Liver (tissue), 3 donors: ENCODE results near the gene ARHGEF28.

Source experiments
- EGR1 ChIP-seq, 2 donors: IDR thresholded peaks; 2 replicates each; pipeline ENCODE4 v1.6.1; 2016 to 2018; ENCODE audit warnings: antibody characterized with exemption in 2 of 2, low read depth in 2 of 2
- GABPA ChIP-seq, 2 donors: IDR thresholded peaks in 1 of 2; conservative IDR thresholded peaks in 1 of 2; 2 replicates each; pipeline ENCODE4 v1.6.1; 2016; ENCODE audit warnings: antibody characterized with exemption in 2 of 2, mild to moderate bottlenecking in 1 of 2, moderate library complexity in 1 of 2
- JUND ChIP-seq, 2 donors: IDR thresholded peaks; 2 replicates each; pipeline ENCODE4 v1.6.1; 2016; ENCODE audit warnings: antibody characterized with exemption in 2 of 2
- NR2F2 ChIP-seq: IDR thresholded peaks from 2 replicates; pipeline ENCODE4 v1.6.1; 2016; ENCODE audit warnings: antibody characterized with exemption
- RAD21 ChIP-seq, 2 donors: IDR thresholded peaks; 2 replicates each; pipeline ENCODE4 v1.6.1; 2016; ENCODE audit warnings: antibody characterized with exemption in 2 of 2, mild to moderate bottlenecking in 2 of 2
- RXRA ChIP-seq, 2 donors: IDR thresholded peaks; 2 replicates each; pipeline ENCODE4 v1.6.1; 2017 to 2018; ENCODE audit warnings: antibody characterized with exemption in 2 of 2, mild to moderate bottlenecking in 1 of 2
- SP1 ChIP-seq: IDR thresholded peaks from 2 replicates; pipeline ENCODE4 v1.6.1; 2018; ENCODE audit warnings: antibody characterized with exemption, mild to moderate bottlenecking
- TAF1 ChIP-seq: conservative IDR thresholded peaks from 2 replicates; pipeline ENCODE4 v1.6.1; 2016; ENCODE audit warnings: antibody characterized with exemption, mild to moderate bottlenecking
- YY1 ChIP-seq: IDR thresholded peaks from 2 replicates; pipeline ENCODE4 v1.6.1; 2016; ENCODE audit warnings: antibody characterized with exemption, mild to moderate bottlenecking
- TF ChIP-seq, protein P1 (sequence below): fragments of 150-350 bp; IDR thresholded peaks from 2 replicates; pipeline ENCODE4 v1.5.1; 2017; ENCODE audit warnings: improper control_type of control experiment, low read depth, low read length; ENCODE audit not compliant: missing input control
- TF ChIP-seq, protein P2 (sequence below): IDR thresholded peaks from 2 replicates; pipeline ENCODE4 v1.6.1; 2016; ENCODE audit warnings: antibody characterized with exemption
- donor health status: healthy.
- donor health status: healthy.

DNA sequence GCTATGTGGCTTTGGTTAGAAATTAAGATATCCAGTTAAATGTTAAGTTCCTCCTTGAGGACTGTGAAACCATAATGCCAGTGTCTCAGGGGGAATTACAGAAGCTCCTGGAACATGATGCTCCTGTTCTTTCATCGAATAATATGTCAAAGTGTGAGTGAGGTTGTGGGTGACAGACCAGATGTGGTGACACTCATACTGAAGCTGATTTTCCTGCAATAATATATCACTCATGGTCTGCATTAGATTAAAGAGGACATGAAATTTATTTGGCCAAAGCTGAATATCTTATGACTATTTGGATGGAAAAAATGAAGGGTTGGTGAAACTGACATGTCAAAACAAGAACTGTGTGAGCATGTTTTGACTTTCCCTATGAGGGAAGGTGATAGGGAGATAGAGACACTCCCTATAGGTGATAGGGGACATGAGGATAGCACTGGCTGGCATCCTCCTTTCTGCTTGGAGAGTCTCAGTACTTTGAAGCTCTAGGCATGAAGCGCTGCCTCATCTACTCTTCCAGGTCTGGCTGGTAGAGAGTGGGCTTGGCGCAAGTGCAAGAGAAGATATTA is 173.5 kb downstream of the ARHGEF28 start:
- TF ChIP-seq TAF1 (no peak), GABPA (IDR thresholded peaks at IDR 0.05 in 1 of 2, conservative IDR thresholded peaks at IDR 0.05 in 1 of 2) (no peak), NR2F2 (no peak), EGR1 (IDR thresholded peaks at IDR 0.05; ENCODE audit: low read depth in 2 of 2) (no peak), YY1 (no peak), JUND (IDR thresholded peaks at IDR 0.05) (no peak), RXRA (IDR thresholded peaks at IDR 0.05) (no peak), RAD21 (IDR thresholded peaks at IDR 0.05) (no peak), SP1 (no peak)
- TF ChIP-seq, protein P1, sequence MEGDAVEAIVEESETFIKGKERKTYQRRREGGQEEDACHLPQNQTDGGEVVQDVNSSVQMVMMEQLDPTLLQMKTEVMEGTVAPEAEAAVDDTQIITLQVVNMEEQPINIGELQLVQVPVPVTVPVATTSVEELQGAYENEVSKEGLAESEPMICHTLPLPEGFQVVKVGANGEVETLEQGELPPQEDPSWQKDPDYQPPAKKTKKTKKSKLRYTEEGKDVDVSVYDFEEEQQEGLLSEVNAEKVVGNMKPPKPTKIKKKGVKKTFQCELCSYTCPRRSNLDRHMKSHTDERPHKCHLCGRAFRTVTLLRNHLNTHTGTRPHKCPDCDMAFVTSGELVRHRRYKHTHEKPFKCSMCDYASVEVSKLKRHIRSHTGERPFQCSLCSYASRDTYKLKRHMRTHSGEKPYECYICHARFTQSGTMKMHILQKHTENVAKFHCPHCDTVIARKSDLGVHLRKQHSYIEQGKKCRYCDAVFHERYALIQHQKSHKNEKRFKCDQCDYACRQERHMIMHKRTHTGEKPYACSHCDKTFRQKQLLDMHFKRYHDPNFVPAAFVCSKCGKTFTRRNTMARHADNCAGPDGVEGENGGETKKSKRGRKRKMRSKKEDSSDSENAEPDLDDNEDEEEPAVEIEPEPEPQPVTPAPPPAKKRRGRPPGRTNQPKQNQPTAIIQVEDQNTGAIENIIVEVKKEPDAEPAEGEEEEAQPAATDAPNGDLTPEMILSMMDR: no peak
- TF ChIP-seq, protein P2, sequence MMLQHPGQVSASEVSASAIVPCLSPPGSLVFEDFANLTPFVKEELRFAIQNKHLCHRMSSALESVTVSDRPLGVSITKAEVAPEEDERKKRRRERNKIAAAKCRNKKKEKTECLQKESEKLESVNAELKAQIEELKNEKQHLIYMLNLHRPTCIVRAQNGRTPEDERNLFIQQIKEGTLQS: no peak
